HG03520 (cell line): ENCODE measurements around the gene PLA2R1.
"Not testable (repeated sequence)": the region's sequence is repeated elsewhere in the genome, so short reads cannot be mapped to it uniquely, and the experiment has no call there.

Experiments
- ATAC-seq: cut with Tn5 transposase; IDR thresholded peaks from one replicate; pipeline ENCODE4 v1.9.1; 2021; ENCODE audit warnings: mild to moderate bottlenecking, moderate library complexity; ENCODE audit not compliant: unreplicated experiment

The PLA2R1 gene

GRCh38 chr2:159984034-159984433 is 78.4 kb downstream of the PLA2R1 start:
- ATAC-seq, result no peak

GRCh38 chr2:159982842-159983785 is 79.3 kb downstream of the PLA2R1 start:
- ATAC-seq, result no peak

- ATAC-seq, result no peak
These were observed 80.1 kb downstream of the PLA2R1 start for GRCh38 chr2:159982270-159982669.

GRCh38 chr2:159976527-159977160 is 85.8 kb downstream of the PLA2R1 start:
- no peak for ATAC-seq

GRCh38 chr2:159973325-159973724 is 89.1 kb downstream of the PLA2R1 start:
- no peak for ATAC-seq

GRCh38 chr2:159971365-159972152 is 90.9 kb downstream of the PLA2R1 start:
- no peak for ATAC-seq

GRCh38 chr2:159970548-159970947 is 91.9 kb downstream of the PLA2R1 start:
- ATAC-seq, result not testable (repeated sequence)

- no peak for ATAC-seq
These were observed 94.0 kb downstream of the PLA2R1 start for GRCh38 chr2:159968279-159968900.

GRCh38 chr2:159963700-159964099 is 98.7 kb downstream of the PLA2R1 start:
- peak; percentile 82 for ATAC-seq

- not testable (repeated sequence) for ATAC-seq
These were observed 99.9 kb downstream of the PLA2R1 start for GRCh38 chr2:159962513-159962912.

- no peak for ATAC-seq
These were observed 101.0 kb downstream of the PLA2R1 start for GRCh38 chr2:159961451-159961850.

- no peak for ATAC-seq
These were observed 101.4 kb downstream of the PLA2R1 start for GRCh38 chr2:159961037-159961436.

GRCh38 chr2:159960414-159960813 is 102.0 kb downstream of the PLA2R1 start:
- ATAC-seq, result no peak

- ATAC-seq, result no peak
These were observed 103.3 kb downstream of the PLA2R1 start for GRCh38 chr2:159959136-159959535.

GRCh38 chr2:159953136-159953823 is 109.1 kb downstream of the PLA2R1 start:
- no peak for ATAC-seq

GRCh38 chr2:159946326-159946999 is 116.0 kb downstream of the PLA2R1 start:
- ATAC-seq, result no peak

- no peak for ATAC-seq
These were observed 117.5 kb downstream of the PLA2R1 start for GRCh38 chr2:159944874-159945273.

GRCh38 chr2:159942146-159942545 is 120.3 kb downstream of the PLA2R1 start:
- no peak for ATAC-seq

- ATAC-seq, result no peak
These were observed 120.7 kb downstream of the PLA2R1 start for GRCh38 chr2:159941729-159942128.

- peak; percentile 63 for ATAC-seq
These were observed 122.5 kb downstream of the PLA2R1 start for GRCh38 chr2:159939946-159940345.
